Right lung (tissue), 10 donors: Measurements from ENCODE around the gene CAPN6. TPM values are rescaled to one million over a fixed set of nuclear protein-coding genes. Genes with fewer than 3 reads are reported as not detected.

ENCODE experiments used
- DNase-seq, 2 donors: peaks; one replicate each; pipeline ENCODE4 v3.0.0-alpha.2; 2013
- long read RNA-seq, 8 donors: transcript quantifications; one replicate each; lab custom pipeline, GENCODE V29; 2026
- polyA plus RNA-seq, 5 donors: library from polyadenylated mRNA; unstranded; fragments of 120-200 nt; gene quantifications; one replicate each; pipeline versions ENCODE4 v1.2.1 to v1.2.3, GENCODE V29; 2013; ENCODE audit warnings: inconsistent platforms in 1 of 5, low replicate concordance in 1 of 5; ENCODE audit not compliant: insufficient read length in 5 of 5, insufficient read depth in 1 of 5

Gene CAPN6, protein sequence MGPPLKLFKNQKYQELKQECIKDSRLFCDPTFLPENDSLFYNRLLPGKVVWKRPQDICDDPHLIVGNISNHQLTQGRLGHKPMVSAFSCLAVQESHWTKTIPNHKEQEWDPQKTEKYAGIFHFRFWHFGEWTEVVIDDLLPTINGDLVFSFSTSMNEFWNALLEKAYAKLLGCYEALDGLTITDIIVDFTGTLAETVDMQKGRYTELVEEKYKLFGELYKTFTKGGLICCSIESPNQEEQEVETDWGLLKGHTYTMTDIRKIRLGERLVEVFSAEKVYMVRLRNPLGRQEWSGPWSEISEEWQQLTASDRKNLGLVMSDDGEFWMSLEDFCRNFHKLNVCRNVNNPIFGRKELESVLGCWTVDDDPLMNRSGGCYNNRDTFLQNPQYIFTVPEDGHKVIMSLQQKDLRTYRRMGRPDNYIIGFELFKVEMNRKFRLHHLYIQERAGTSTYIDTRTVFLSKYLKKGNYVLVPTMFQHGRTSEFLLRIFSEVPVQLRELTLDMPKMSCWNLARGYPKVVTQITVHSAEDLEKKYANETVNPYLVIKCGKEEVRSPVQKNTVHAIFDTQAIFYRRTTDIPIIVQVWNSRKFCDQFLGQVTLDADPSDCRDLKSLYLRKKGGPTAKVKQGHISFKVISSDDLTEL
- 10 to 100 TPM; 15.1 to 40.7 (median 23.4) TPM for polyA plus RNA-seq
- long read RNA-seq, donor 1, partial matches to known transcripts = 0 of 3 reads
- long read RNA-seq, donor 1, other reads (novel, unspliced or antisense) = 0 of 3 reads
- long read RNA-seq, donor 2, partial matches to known transcripts = 0 of 3 reads
- long read RNA-seq, donor 2, other reads (novel, unspliced or antisense) = 0 of 3 reads
- long read RNA-seq, donor 3, partial matches to known transcripts = 0 of 2 reads
- long read RNA-seq, donor 3, other reads (novel, unspliced or antisense) = 0 of 2 reads
- long read RNA-seq, donor 4, partial matches to known transcripts = 11 of 12 reads
- long read RNA-seq, donor 4, other reads (novel, unspliced or antisense) = 0 of 12 reads
- long read RNA-seq, donor 5, partial matches to known transcripts = 11 of 15 reads
- long read RNA-seq, donor 5, other reads (novel, unspliced or antisense) = 0 of 15 reads
- long read RNA-seq, donor 6, partial matches to known transcripts = 11 of 14 reads
- long read RNA-seq, donor 6, other reads (novel, unspliced or antisense) = 0 of 14 reads
- long read RNA-seq, donor 7, partial matches to known transcripts = 0 of 1 reads
- long read RNA-seq, donor 7, other reads (novel, unspliced or antisense) = 0 of 1 reads
- long read RNA-seq, donor 8 = 0 reads

DNA sequence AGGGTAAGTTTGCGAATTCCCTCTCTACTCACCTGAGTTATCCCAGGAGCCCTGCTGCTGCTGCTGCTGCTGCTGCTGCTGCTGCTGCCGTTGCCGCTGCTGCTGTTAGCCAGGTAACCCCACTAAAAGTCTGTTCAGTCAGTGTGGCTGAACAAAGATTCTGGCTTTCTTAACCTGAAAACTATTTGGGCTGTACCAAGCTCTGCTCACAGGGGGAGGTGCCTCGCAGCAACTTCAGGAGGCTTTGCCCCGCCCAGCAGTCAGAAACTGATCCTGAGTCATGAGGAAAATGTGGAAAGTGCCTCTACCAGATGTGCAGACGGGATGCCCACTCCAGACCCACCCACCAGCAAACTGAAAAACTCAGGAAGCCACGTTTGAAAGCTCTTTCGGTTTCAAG lies at the start of gene CAPN6:
CAPN6 (minus strand) TSS at position 145 of the 400 bp plus-strand sequence. CDS start 6,547 bp downstream, outside the sequence.
- DNase-seq = no peak

DNA sequence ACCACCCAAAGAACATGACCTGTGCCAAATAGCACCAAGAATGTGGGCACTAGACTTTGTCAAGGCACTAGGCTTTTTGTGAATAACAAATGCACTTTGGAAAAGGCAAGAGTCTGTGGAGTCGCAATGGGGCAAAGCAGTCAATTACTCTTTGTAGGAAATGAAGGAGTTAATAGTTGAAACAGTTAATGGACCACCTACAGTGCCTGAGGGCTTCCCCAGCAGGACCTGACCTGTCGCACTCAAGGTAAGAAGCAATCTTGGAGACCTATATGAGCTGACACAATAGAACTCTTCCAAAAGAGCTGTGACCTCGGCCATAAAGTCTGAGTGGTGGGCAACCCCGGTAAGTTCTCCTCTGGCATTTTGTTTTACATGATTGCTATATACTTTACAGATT lies 49.2 kb upstream of the CAPN6 start:
- DNase-seq = no peak

DNA sequence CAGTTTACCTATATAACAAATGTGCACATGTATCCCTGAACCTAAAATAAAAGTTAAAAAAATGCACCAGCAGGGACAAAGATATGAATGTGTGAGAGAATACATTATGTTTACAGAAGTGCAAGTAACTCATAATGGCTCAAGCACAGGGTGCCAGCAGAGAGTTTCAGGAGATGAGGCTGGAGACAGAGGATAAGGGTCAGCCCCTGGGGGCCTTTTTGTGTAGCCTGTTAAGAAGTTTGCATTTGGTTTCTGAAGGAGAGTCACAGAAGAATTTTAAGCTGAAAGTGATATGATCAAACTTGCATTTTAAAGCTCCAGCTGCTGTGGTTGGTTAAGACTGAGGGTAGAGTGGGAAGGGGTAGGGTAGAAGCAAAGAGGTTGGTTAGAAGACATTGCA lies 48.6 kb upstream of the CAPN6 start:
- no peak for DNase-seq

DNA sequence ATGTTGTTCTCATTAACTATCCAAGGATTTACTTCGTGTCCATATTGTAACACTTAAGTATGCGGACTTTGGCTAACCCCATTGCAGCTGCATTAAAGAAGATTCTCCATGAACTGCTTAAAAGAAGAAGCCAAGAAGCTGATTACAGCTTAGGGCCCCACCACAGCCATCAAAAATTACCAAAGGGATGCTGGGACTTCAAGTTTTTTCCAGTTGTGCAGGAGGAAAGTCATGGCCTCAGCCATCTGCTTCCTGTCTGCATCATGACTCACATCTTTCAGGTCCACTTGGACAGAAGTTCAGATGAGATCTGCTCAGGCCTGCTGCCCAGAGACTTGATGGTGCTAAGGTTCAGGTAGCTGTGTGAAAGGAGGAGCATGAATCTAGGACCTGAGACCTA lies 38.8 kb upstream of the CAPN6 start:
- DNase-seq = no peak

DNA sequence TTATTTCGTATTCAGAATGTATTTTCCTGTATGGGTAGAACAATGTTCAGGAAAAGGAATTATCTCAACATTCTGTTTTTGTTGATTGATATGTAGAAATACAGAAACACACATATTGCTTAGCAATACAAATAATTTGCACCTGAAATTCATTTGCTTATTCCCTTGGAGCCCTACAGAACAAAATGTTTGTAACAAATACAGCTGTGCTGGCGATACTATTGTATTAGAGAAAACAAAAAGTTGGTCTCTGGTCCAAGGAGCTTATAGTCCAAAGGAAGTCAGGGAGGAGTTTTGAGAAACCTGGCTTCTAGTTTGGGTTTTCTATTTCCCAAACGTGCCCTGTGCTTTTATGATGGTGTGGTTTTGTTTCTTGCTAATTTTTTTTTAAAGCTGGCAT lies 37.8 kb upstream of the CAPN6 start:
- DNase-seq = no peak

DNA sequence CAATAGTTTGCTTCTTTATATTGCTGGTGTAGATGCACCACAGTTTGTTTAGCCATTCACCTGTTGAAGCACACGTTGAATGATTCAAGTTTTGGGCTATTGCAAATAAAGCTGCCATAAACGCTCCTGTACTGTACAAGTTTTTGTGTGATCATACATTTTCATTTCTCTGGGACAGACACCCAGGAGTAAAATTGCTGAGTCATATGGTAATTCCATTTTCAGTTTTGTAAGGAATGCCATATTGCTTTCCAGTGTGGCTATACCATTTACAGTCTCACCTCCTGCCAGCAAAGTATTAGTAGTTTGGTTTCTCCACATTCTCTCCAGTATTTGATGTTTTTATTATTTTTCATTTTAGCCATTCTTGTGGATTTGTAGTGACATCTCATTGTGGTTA lies 32.0 kb upstream of the CAPN6 start:
- no peak for DNase-seq

DNA sequence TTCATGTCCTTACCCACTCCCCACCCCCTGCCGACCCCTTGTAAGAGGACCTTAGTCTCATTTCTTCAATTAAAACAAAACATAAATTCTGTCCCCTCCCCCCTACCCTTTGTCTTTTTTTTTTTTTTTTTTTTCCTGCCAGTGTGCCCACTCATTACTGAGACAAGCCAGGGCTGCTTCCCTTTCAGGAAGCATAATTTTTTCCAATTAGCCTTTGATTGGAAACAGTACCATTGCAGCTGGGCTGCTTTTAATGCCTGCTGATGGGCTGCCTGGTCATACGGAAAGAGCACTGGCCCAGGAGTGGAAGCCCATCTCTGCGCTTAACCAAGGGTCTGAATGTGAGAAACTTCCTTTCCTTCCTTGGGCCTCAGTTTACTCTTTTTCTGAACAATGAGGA lies 18.6 kb upstream of the CAPN6 start:
- DNase-seq = no peak

DNA sequence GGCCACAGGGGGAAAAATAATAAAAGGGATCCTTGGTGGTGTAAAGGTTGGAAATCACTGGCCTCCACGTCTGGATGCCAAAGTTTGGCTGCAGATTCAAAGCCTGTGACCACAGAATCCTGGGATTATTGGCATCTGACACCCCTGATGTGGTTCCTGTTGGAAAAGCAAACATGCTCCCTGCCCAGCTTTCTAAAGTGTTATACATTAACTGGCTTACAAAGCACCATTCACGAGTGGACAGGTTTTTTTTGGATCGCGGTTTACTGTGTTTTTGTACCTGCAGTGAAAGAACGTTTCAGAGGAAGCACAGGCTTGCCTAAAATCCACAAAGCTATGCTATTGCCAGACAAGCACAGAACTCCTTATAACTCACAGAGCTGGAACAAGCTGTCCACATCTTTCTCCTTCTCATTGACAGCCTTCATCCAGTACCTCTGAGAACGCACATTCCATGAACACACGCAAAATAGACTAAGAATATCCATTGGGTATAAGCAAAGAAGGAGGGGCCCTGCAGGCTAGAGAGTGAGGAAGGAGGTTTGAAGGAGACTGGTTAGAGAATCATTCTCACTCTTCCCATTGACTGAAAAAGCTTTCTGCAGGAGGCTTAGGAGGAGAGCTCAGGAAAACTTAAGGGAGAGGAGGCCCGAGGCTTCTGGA lies 14.5 kb upstream of the CAPN6 start:
- DNase-seq = no peak

DNA sequence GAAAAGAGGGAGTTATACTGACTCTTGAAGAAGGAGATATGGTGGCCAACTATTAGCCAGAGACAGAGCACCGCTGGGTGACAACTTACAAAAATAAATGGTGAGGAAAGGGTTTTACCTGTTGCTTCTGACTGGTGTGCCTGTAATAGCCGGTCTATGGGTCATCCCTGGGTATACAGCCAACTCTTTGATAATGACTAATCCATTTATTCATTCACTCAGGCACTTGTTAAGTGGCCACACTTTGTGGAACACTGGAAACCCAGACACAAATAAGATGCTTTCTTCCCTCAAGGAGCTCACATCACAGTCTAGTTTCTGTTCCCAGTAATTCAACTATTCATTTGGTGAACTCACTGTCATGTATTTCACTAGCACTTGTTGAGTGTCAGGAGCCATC lies 13.2 kb upstream of the CAPN6 start:
- DNase-seq = no peak

DNA sequence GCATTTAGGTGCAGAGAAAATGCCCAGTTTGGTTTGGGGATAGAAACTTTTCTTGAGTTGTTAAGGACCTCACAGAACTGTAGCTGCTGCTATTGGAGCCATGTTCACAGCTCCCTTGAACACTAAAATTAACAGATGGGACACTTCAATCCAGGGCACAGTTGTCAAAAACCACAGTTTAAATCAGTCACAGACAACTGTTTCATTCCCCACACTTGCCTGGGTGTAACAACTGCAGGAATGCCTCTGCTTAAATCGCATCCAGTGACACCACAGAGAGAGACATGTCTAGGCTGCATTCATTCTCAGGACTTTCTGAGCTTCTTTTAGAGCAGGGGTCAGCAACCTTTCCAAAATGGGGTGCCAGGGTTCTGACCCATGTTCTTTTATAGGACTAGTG lies 12.7 kb upstream of the CAPN6 start:
- no peak for DNase-seq

DNA sequence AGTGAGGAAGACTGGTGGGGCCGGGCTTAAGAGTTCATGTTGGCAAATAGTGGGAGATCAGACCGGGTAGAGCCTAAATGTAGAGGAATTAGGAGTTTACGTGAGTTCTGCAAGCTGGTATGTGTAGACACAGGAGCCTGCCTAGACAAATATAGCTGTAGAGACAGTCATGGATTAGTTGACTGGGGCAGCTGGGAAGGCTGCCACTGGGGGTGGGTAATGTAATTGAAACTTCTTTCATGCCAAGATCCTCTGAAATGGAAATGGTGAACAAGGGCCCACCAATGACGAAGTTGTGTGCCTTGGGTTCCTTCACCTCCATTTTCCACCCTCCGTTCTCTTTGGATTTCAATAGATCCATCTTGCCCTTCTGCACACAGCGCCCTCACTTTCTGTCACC lies 11.9 kb upstream of the CAPN6 start:
- DNase-seq = no peak

DNA sequence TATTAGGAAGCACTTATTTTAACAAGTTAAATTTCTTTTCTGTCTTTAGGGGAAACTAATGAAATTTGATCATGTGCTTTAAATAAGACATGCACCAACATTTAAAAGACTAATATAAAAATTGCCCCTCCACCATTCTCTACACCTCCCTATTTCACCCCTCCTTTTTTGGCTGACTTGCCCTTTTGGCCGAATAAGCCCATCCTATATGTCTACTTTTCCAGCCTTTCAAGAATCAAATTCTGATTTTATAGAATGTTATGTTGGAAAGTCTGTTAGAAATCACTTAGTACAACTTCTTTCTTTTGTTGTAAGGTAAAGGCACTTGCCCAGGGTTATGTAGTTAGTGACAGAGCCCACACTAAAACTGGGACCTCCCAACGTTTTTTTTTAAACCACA lies 1.8 kb downstream of the CAPN6 start:
- DNase-seq = no peak

DNA sequence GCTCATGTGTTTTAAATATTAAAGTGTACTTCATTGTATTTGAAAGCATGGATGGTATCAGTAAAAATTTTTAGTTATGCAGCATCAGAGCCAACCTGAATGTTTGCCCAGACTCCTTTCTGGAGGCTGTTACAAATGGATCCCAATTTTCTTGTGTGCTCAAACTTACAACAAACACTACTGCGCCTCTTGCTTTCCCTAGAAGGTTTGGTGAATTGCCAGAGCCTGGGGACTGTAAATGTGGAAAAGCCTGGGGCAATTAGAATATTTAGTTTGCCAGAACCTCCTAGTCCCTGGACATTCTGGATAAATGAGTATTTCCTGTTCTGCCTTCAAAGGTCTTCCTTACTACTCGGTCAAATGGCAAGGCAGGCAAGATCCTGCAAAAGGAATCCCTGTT lies 4.8 kb downstream of the CAPN6 start:
- no peak for DNase-seq

DNA sequence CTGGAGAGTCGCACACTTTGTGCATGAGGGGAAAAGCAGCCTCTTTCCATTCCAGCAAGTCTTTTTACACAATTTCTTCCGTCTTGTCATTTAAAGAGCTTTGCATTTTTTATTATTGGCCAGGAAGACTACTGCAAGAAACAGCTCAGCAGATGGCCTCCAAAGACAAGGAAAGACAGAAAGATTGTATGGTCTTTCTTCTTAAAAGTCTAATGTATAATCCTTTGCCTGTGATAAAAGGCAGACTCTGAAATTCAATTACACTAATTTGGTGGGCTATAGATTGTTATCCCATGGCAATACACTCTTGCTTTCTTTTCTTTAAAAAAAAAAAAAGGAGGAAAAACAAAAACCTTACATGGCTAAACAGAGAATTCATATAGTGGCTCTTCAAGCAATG lies 5.9 kb downstream of the CAPN6 start:
- DNase-seq = no peak

DNA sequence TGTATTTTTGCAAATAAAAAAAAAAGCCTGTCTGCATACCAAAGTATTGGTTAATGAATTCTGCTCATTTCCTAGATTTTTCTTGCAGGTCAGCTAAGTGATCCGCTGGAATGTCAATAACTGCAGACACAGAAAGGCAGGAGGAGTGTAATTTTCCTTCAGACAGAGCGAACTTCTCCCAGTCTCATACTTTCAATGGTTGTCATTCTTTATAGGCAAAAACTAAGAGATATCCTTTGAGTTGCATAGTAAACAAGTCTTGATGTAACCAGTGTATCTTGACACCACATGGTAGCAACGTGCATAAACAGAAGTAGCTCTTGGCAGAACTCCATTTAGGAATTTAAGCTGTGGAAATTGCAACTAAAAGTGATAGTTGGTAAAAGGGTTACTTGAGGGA lies 8.2 kb downstream of the CAPN6 start:
- DNase-seq = no peak

DNA sequence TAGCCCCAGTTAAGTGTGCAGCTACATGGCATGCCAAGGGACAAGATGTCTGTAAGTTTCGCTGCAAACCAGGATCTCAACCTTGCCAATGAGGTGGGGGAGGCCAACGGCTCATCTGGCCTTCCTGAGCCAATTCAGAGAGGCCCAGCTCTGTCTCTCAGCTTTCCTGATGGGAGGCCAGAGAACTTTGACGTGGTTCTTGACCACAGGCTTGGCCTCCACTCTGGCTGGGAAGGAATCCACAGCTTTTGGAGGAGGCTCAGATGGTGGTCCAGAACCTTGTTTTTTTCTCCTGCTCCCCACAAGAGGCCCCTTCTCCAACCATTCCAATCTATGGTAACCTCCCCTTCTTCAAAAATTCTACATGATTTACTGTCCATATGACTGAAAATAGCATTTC lies 9.8 kb downstream of the CAPN6 start:
- no peak for DNase-seq

DNA sequence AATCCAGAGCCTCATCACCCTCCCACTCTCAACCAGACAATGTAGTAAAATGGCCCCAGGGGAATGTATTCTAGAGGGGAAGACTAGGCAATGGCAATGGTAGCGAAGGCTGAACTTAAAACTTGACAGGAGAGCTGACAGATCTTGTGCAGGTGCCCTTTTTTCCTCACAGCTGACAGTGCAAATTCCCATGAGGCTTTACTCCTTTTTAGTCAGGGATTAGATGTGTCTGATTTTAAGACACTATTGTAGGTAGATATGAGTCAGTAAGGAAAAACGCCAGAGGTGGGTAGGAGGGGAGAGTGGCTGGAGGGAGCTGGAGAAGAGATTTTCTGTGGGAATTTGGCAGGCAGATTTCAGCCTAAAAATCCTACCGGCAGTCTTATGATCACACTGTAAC lies 10.7 kb downstream of the CAPN6 start:
- DNase-seq = no peak

DNA sequence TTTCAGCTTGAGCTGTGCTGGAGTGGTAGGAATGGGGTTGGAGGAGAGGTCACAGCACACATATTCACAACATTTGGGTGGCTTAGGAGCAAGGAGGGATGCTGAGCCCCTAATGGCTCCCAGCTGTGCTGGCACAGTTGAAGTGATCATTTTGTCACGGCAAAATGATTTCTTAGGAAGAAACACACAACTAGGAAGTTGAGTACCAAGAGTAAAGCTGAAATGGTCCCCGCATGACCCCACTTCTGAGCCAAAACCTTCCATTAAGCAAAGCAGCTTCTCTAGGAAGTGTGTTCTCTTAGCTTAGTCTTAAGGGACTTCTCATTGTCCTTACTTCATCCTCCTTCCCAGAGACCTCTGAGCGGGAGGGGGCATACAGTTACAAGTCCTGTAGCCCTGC lies 12.6 kb downstream of the CAPN6 start:
- DNase-seq = no peak

DNA sequence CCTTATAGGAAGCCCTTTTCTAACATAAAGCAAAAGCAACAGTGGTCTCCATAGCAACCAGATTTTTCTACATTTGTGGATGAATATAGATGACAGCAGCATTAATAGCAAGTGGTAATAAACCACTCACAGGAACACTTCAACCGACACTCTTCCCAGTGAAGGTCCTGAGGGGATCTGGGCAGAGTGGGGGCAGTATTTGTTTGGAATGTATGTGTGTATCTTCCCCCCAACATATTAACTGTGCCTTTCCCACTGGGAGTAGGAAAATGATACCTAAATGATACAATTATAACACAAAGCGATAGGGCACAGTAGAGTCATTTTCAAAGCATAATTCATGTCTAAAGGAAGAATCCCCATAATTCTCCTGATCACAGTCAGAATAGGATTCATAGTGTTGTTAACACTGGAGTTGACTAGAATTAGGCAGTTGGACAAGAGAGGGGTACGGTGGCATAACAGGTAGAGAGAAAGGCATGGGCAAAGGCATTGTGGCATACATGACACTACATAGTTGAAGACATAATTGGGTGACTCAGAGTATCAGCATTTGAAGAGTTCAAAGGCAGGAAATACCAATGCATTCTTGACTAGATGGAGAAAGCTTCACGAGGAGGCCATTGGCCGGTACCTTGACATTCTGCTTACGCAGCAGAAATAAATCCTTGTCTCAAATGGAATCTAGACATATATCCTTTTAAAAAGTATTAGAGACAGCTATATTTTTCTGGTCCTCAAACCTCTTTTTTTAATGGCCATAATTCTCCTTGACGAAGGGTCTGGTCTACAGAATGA lies 15.2 kb downstream of the CAPN6 start:
- no peak for DNase-seq

DNA sequence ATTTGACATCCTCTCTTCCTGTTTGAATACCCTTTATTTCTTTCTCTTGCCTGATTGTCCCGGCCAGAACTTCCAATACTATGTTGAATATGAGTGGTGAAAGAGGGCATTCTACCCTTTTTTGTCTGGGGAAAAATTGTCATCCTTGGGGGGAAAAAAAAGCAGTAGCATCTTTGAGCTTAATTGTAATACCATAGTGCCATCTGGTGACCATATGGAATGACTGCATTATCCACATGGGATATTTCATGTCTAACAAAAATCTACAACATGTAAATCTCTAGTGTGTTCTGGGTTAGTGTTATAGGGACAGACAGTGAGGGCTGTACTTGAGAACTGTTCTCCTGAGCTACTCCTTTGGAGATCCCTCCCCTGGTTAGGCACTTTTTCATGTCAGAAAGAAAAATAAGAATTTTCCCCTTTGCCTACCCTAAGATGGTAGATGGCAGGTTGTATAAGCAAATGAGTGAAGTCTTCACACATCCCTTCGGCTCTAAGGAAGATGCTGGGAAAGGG lies 26.0 kb downstream of the CAPN6 start:
- no peak for DNase-seq
